ENCODE data around the gene A1BG.

A1BG gene

DNA sequence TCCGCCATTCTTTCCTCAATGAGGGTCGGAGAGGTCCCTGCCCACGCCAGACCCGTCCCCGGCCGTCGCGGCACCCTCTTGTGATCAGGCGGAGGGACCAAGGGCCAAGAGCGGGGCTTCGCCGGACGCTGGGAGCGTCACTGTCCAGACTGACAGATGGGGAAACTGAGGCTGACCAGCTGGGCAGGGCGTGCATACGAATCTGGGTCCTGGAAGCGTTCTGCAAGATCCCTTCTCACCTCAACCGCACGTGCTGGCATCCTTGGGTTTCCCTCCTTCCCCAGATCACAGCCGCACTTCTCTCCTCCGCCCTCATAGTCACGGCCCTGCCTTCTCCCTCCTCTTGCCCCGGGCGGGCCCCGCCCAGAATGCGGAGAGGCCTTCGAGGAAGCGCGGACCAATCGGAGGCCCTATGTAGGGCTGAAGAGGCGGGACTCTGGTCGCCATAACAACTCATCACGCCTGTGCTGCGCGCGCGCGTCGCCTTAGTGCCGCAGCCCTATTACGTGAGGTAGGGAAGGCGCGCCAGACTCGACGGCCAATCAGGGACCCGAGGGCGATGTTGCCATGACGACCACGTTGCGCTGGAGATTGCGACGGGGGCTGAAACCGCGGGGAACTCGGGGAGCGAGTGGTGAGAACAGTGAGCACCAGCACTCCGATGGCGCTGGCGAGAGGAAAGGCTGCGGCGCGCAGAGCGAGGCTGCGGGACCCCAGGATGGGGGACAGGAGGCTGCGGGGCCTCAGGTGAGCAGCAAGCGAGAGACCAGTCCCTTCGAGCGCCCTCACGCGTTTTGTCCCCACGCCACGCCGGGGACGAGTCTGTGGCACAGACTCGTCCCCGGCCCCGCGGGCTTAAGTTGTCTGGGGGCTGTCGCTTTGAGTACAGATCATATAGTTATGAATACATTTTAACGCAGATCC lies 47.9 kb upstream of the A1BG start (continued):
- TF ChIP-seq, protein P1, sequence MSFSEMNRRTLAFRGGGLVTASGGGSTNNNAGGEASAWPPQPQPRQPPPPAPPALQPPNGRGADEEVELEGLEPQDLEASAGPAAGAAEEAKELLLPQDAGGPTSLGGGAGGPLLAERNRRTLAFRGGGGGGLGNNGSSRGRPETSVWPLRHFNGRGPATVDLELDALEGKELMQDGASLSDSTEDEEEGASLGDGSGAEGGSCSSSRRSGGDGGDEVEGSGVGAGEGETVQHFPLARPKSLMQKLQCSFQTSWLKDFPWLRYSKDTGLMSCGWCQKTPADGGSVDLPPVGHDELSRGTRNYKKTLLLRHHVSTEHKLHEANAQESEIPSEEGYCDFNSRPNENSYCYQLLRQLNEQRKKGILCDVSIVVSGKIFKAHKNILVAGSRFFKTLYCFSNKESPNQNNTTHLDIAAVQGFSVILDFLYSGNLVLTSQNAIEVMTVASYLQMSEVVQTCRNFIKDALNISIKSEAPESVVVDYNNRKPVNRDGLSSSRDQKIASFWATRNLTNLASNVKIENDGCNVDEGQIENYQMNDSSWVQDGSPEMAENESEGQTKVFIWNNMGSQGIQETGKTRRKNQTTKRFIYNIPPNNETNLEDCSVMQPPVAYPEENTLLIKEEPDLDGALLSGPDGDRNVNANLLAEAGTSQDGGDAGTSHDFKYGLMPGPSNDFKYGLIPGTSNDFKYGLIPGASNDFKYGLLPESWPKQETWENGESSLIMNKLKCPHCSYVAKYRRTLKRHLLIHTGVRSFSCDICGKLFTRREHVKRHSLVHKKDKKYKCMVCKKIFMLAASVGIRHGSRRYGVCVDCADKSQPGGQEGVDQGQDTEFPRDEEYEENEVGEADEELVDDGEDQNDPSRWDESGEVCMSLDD (tag by site-specific recombination; IDR thresholded peaks at IDR 0.05): peak; percentile 41
- no peak for TF ChIP-seq HOXA7 (CRISPR knock-in tag; IDR thresholded peaks at IDR 0.05; ENCODE audit: borderline replicate concordance)
- TF ChIP-seq, protein P2, sequence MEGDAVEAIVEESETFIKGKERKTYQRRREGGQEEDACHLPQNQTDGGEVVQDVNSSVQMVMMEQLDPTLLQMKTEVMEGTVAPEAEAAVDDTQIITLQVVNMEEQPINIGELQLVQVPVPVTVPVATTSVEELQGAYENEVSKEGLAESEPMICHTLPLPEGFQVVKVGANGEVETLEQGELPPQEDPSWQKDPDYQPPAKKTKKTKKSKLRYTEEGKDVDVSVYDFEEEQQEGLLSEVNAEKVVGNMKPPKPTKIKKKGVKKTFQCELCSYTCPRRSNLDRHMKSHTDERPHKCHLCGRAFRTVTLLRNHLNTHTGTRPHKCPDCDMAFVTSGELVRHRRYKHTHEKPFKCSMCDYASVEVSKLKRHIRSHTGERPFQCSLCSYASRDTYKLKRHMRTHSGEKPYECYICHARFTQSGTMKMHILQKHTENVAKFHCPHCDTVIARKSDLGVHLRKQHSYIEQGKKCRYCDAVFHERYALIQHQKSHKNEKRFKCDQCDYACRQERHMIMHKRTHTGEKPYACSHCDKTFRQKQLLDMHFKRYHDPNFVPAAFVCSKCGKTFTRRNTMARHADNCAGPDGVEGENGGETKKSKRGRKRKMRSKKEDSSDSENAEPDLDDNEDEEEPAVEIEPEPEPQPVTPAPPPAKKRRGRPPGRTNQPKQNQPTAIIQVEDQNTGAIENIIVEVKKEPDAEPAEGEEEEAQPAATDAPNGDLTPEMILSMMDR (tag by site-specific recombination; IDR thresholded peaks at IDR 0.05): peak; percentile 44; the same call in 1 of the 2 replicates
- no peak for TF ChIP-seq ZNF350 (tag by site-specific recombination; IDR thresholded peaks at IDR 0.05)
- TF ChIP-seq ZNF341 (tag by site-specific recombination; IDR thresholded peaks at IDR 0.05; ENCODE audit: low read depth): peak; percentile 87
- 0 out of 2 replicates have a peak, but pooled peaks have one; percentile 21 for TF ChIP-seq ZBTB8A (tag by site-specific recombination; IDR thresholded peaks at IDR 0.05)
- peak; percentile 75; the same call in 1 of the 2 replicates for TF ChIP-seq ZNF37A (tag by site-specific recombination; IDR thresholded peaks at IDR 0.05)
- TF ChIP-seq, protein P3, sequence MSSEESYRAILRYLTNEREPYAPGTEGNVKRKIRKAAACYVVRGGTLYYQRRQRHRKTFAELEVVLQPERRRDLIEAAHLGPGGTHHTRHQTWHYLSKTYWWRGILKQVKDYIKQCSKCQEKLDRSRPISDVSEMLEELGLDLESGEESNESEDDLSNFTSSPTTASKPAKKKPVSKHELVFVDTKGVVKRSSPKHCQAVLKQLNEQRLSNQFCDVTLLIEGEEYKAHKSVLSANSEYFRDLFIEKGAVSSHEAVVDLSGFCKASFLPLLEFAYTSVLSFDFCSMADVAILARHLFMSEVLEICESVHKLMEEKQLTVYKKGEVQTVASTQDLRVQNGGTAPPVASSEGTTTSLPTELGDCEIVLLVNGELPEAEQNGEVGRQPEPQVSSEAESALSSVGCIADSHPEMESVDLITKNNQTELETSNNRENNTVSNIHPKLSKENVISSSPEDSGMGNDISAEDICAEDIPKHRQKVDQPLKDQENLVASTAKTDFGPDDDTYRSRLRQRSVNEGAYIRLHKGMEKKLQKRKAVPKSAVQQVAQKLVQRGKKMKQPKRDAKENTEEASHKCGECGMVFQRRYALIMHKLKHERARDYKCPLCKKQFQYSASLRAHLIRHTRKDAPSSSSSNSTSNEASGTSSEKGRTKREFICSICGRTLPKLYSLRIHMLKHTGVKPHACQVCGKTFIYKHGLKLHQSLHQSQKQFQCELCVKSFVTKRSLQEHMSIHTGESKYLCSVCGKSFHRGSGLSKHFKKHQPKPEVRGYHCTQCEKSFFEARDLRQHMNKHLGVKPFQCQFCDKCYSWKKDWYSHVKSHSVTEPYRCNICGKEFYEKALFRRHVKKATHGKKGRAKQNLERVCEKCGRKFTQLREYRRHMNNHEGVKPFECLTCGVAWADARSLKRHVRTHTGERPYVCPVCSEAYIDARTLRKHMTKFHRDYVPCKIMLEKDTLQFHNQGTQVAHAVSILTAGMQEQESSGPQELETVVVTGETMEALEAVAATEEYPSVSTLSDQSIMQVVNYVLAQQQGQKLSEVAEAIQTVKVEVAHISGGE (tag by site-specific recombination; conservative IDR thresholded peaks at IDR 0.05; ENCODE audit: low read depth): peak; percentile 47; the same call in 1 of the 2 replicates
- 0 out of 2 replicates have a peak, but pooled peaks have one; percentile 10 for TF ChIP-seq WT1 (tag by site-specific recombination; IDR thresholded peaks at IDR 0.05)
- peak; percentile 49; the same call in 1 of the 2 replicates for TF ChIP-seq KLF9 (tag by site-specific recombination; IDR thresholded peaks at IDR 0.05; ENCODE audit: low read depth)
- no peak for TF ChIP-seq ZFP69B (tag by site-specific recombination; IDR thresholded peaks at IDR 0.05)
- 0 out of 2 replicates have a peak, but pooled peaks have one; percentile 37 for TF ChIP-seq ZNF629 (tag by site-specific recombination; IDR thresholded peaks at IDR 0.05)
- peak; percentile 40; the same call in 1 of the 2 replicates for TF ChIP-seq KLF10 (tag by site-specific recombination; IDR thresholded peaks at IDR 0.05)
- TF ChIP-seq ZNF660 (tag by site-specific recombination; IDR thresholded peaks at IDR 0.05): 0 out of 2 replicates have a peak, but pooled peaks have one; percentile 37
- no peak for TF ChIP-seq GLIS2 (tag by site-specific recombination; IDR thresholded peaks at IDR 0.05)
- TF ChIP-seq, protein P4, sequence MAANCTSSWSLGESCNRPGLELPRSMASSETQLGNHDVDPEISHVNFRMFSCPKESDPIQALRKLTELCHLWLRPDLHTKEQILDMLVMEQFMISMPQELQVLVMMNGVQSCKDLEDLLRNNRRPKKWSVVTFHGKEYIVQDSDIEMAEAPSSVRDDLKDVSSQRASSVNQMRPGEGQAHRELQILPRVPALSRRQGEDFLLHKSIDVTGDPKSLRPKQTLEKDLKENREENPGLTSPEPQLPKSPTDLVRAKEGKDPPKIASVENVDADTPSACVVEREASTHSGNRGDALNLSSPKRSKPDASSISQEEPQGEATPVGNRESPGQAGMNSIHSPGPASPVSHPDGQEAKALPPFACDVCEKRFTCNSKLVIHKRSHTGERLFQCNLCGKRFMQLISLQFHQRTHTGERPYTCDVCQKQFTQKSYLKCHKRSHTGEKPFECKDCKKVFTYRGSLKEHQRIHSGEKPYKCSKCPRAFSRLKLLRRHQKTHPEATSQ (tag by site-specific recombination; IDR thresholded peaks at IDR 0.05): no peak
- 0 out of 2 replicates have a peak, but pooled peaks have one; percentile 16 for TF ChIP-seq ZNF610 (tag by site-specific recombination; IDR thresholded peaks at IDR 0.05; ENCODE audit: borderline replicate concordance)
- peak; percentile 92 for TF ChIP-seq SP3 (tag by site-specific recombination; IDR thresholded peaks at IDR 0.05)
- 0 out of 2 replicates have a peak, but pooled peaks have one; percentile 9 for TF ChIP-seq ZBTB20 (tag by site-specific recombination; IDR thresholded peaks at IDR 0.05)
- TF ChIP-seq ZNF157 (tag by site-specific recombination; IDR thresholded peaks at IDR 0.05): no peak
- TF ChIP-seq, protein P5, sequence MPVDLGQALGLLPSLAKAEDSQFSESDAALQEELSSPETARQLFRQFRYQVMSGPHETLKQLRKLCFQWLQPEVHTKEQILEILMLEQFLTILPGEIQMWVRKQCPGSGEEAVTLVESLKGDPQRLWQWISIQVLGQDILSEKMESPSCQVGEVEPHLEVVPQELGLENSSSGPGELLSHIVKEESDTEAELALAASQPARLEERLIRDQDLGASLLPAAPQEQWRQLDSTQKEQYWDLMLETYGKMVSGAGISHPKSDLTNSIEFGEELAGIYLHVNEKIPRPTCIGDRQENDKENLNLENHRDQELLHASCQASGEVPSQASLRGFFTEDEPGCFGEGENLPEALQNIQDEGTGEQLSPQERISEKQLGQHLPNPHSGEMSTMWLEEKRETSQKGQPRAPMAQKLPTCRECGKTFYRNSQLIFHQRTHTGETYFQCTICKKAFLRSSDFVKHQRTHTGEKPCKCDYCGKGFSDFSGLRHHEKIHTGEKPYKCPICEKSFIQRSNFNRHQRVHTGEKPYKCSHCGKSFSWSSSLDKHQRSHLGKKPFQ (tag by site-specific recombination; IDR thresholded peaks at IDR 0.05): peak; percentile 81
- TF ChIP-seq ZNF777 (tag by site-specific recombination; IDR thresholded peaks at IDR 0.05; ENCODE audit: borderline replicate concordance): peak; percentile 88; the same call in 1 of the 2 replicates
- TF ChIP-seq ZNF335 (tag by site-specific recombination; conservative IDR thresholded peaks at IDR 0.05): peak; percentile 57
- TF ChIP-seq KLF1 (tag by site-specific recombination; IDR thresholded peaks at IDR 0.05): peak; percentile 68
- TF ChIP-seq ZSCAN30 (tag by site-specific recombination; IDR thresholded peaks at IDR 0.05): peak; percentile 73

All from HEK293 (cell line).